ENCODE measurements around the gene SPTB. TPM values are rescaled to one million over a fixed set of nuclear protein-coding genes. Genes with fewer than 3 reads are reported as not detected.

Gene SPTB
- total and polyA plus RNA-seq, 3 donors from 2014 or later = 3.3 to 6.6 (median 5.6) TPM

GRCh38 chr14:64801046-64801445, 78.7 kb downstream of the SPTB start:
- no peaks in the 10 kb centered on the region for H3K27me3 ChIP-seq
- H3K9me3 ChIP-seq = no peaks in the 10 kb centered on the region
- H3K36me3 ChIP-seq (ENCODE audit: low read depth, missing control alignments) = no peaks in the 10 kb centered on the region
- H3K4me3 ChIP-seq = no peak overlapping the region
- H3K4me1 ChIP-seq = no peaks in the 10 kb centered on the region
- no peak overlapping the region for H3K27ac ChIP-seq
- TF ChIP-seq CTCF (IDR thresholded peaks at IDR 0.05) = no peak
- no peak for TF ChIP-seq POLR2A (IDR thresholded peaks at IDR 0.05)
- WGBS, 2 donors = 85 to 96% methylated on average over 10 to 11 of the region's 11 CpGs
- DNase-seq = no peak
- intact Hi-C loops (cut with DNase I; ENCODE audit: low total_unique reads) = no loop called here

- WGBS, 2 donors = 81 to 90% methylated on average over 3 of the region's 3 CpGs
- Histone ChIP-seq H3K27ac (no peak overlapping the region), H3K9me3 (no peaks in the 10 kb centered on the region), H3K27me3 (no peaks in the 10 kb centered on the region), H3K36me3 (ENCODE audit: low read depth, missing control alignments) (no peaks in the 10 kb centered on the region), H3K4me3 (no peak overlapping the region), H3K4me1 (no peaks in the 10 kb centered on the region)
- intact Hi-C loops (cut with DNase I; ENCODE audit: low total_unique reads) = no loop called here
- peak; percentile 49 for DNase-seq
- TF ChIP-seq CTCF (IDR thresholded peaks at IDR 0.05) (peak in 2 of 3 experiments; percentile 32 to 45), POLR2A (IDR thresholded peaks at IDR 0.05) (no peak)
Measured at GRCh38 chr14:64800000-64800399, 79.7 kb downstream of the SPTB start.

- TF ChIP-seq CTCF (IDR thresholded peaks at IDR 0.05) (no peak), POLR2A (IDR thresholded peaks at IDR 0.05) (no peak)
- 94 to 96% methylated on average over 10 of the region's 10 CpGs for WGBS, 2 donors
- intact Hi-C loops (cut with DNase I; ENCODE audit: low total_unique reads) = no loop called here
- Histone ChIP-seq H3K4me1 (no peaks in the 10 kb centered on the region), H3K27me3 (no peaks in the 10 kb centered on the region), H3K27ac (no peak overlapping the region), H3K4me3 (no peak overlapping the region), H3K9me3 (no peaks in the 10 kb centered on the region), H3K36me3 (ENCODE audit: low read depth, missing control alignments) (no peaks in the 10 kb centered on the region)
- no peak for DNase-seq
Measured at GRCh38 chr14:64799555-64799954, 80.2 kb downstream of the SPTB start.

GRCh38 chr14:64796369-64796768, 83.3 kb downstream of the SPTB start:
- Histone ChIP-seq H3K4me1 (no peaks in the 10 kb centered on the region), H3K9me3 (no peaks in the 10 kb centered on the region), H3K4me3 (no peak overlapping the region), H3K27me3 (no peaks in the 10 kb centered on the region), H3K27ac (no peak overlapping the region), H3K36me3 (ENCODE audit: low read depth, missing control alignments) (no peaks in the 10 kb centered on the region)
- no peak for TF ChIP-seq CTCF (IDR thresholded peaks at IDR 0.05)
- TF ChIP-seq POLR2A (IDR thresholded peaks at IDR 0.05) = no peak
- DNase-seq = no peak
- WGBS, 2 donors = 94 to 100% methylated on average over 8 to 11 of the region's 11 CpGs
- intact Hi-C loops (cut with DNase I; ENCODE audit: low total_unique reads) = no loop called here

GRCh38 chr14:64795921-64796320, 83.8 kb downstream of the SPTB start:
- H3K4me1 ChIP-seq = no peaks in the 10 kb centered on the region
- no peaks in the 10 kb centered on the region for H3K27me3 ChIP-seq
- WGBS, 2 donors = 82 to 90% methylated on average over 3 of the region's 3 CpGs
- no peak for DNase-seq
- no peak overlapping the region for H3K4me3 ChIP-seq
- no peaks in the 10 kb centered on the region for H3K9me3 ChIP-seq
- H3K36me3 ChIP-seq (ENCODE audit: low read depth, missing control alignments) = no peaks in the 10 kb centered on the region
- TF ChIP-seq CTCF (IDR thresholded peaks at IDR 0.05) (no peak), POLR2A (IDR thresholded peaks at IDR 0.05) (no peak)
- H3K27ac ChIP-seq = no peak overlapping the region
- intact Hi-C loops (cut with DNase I; ENCODE audit: low total_unique reads) = no loop called here
